HEK293 (cell line): ENCODE results near the gene CDH24.

Source experiments
- CTCF ChIA-PET: fragments of 350-600 bp; formaldehyde crosslinking; extraction: SDS; loops from one replicate; lab custom pipeline; 2021; ENCODE audit warnings: antibody characterized with exemption; lab: Yijun Ruan, JAX
- POLR2A ChIA-PET: fragments of 300-600 bp; formaldehyde crosslinking; extraction: SDS; loops from one replicate; lab custom pipeline; 2020; ENCODE audit warnings: antibody characterized with exemption, inconsistent platforms; lab: Yijun Ruan, JAX
- H3K27ac ChIP-seq: fragments of 200-500 bp; sonication (Bioruptor generic); 2 replicates; pipeline ENCODE4 v1.5.1; 2014; ENCODE audit warnings: low read depth, low read length, control low read depth, inconsistent platforms; ENCODE audit errors: extremely low read depth
- H3K36me3 ChIP-seq, 2 experiments: fragments of 200-500 bp in 1 of 2; sonication (Bioruptor generic) in 1 of 2; 1 replicate in 1 of 2; 2 replicates in 1 of 2; pipeline ENCODE4 v1.5.1; 2014 to 2017; ENCODE audit warnings: inconsistent platforms in 2 of 2, low read length in 2 of 2; ENCODE audit not compliant: control insufficient read depth in 2 of 2, insufficient read depth in 1 of 2
- H3K4me1 ChIP-seq: fragments of 200-500 bp; sonication (Bioruptor generic); 2 replicates; pipeline ENCODE4 v1.5.1; 2014; ENCODE audit warnings: mild to moderate bottlenecking, low read length, inconsistent platforms; ENCODE audit not compliant: control insufficient read depth, insufficient read depth
- H3K4me3 ChIP-seq: 2 replicates; pipeline ENCODE4 v1.5.1; 2011; ENCODE audit warnings: low read depth, mild to moderate bottlenecking, control low read depth, low read length, moderate library complexity
- H3K9me3 ChIP-seq: fragments of 200-500 bp; sonication (Bioruptor generic); 2 replicates; pipeline ENCODE4 v1.5.1; 2014; ENCODE audit warnings: low read depth, low read length, inconsistent platforms; ENCODE audit not compliant: control insufficient read depth, insufficient read depth
- ATF2 ChIP-seq: fragments of 450-650 bp; formaldehyde crosslinking; IDR thresholded peaks from 2 replicates; pipeline ENCODE4 v1.5.1; 2016; ENCODE audit warnings: missing biosample characterization, missing genetic modification characterization, low read depth
- BCL11A ChIP-seq: fragments of 450-650 bp; formaldehyde crosslinking; IDR thresholded peaks from 2 replicates; pipeline ENCODE4 v1.5.1; 2016; ENCODE audit warnings: low read depth, missing biosample characterization, missing genetic modification characterization
- GLI2 ChIP-seq: fragments of 450-650 bp; formaldehyde crosslinking; IDR thresholded peaks from 2 replicates; pipeline ENCODE4; 2017; ENCODE audit warnings: missing biosample characterization, missing genetic modification characterization, low read depth, borderline replicate concordance
- GLIS1 ChIP-seq: fragments of 450-650 bp; formaldehyde crosslinking; IDR thresholded peaks from 2 replicates; pipeline ENCODE4 v1.5.1; 2016; ENCODE audit warnings: missing biosample characterization, missing genetic modification characterization
- HOXA7 ChIP-seq: sonication (generic); formaldehyde crosslinking; IDR thresholded peaks from 2 replicates; pipeline ENCODE4 v1.8.1; 2022; ENCODE audit warnings: missing genetic modification reagents, borderline replicate concordance
- KLF1 ChIP-seq: fragments of 450-650 bp; formaldehyde crosslinking; IDR thresholded peaks from 2 replicates; pipeline ENCODE4 v1.5.1; 2016; ENCODE audit warnings: missing biosample characterization, missing genetic modification characterization
- KLF8 ChIP-seq: fragments of 450-650 bp; formaldehyde crosslinking; IDR thresholded peaks from 2 replicates; pipeline ENCODE4 v1.5.1; 2016; ENCODE audit warnings: missing biosample characterization, missing genetic modification characterization
- KLF9 ChIP-seq: fragments of 450-650 bp; formaldehyde crosslinking; IDR thresholded peaks from 2 replicates; pipeline ENCODE4 v1.5.1; 2016; ENCODE audit warnings: missing biosample characterization, missing genetic modification characterization, low read depth
- MEIS1 ChIP-seq: sonication (generic); formaldehyde crosslinking; IDR thresholded peaks from 2 replicates; pipeline ENCODE4 v1.8.1; 2022; ENCODE audit warnings: missing genetic modification reagents, mild to moderate bottlenecking, borderline replicate concordance
- SP7 ChIP-seq: fragments of 450-650 bp; formaldehyde crosslinking; IDR thresholded peaks from 2 replicates; pipeline ENCODE4 v1.5.1; 2016; ENCODE audit warnings: missing biosample characterization, missing genetic modification characterization
- TRIM28 ChIP-seq: IDR thresholded peaks from 2 replicates; pipeline ENCODE4 v1.6.1; 2011; ENCODE audit warnings: low read length, control low read depth, borderline replicate concordance
- WT1 ChIP-seq: fragments of 450-650 bp; formaldehyde crosslinking; IDR thresholded peaks from 2 replicates; pipeline ENCODE4 v1.5.1; 2016; ENCODE audit warnings: missing biosample characterization, missing genetic modification characterization
- YY1 ChIP-seq: fragments of 450-650 bp; formaldehyde crosslinking; IDR thresholded peaks from 2 replicates; pipeline ENCODE4 v1.5.1; 2018; ENCODE audit warnings: missing biosample characterization, missing genetic modification characterization
- ZBTB44 ChIP-seq: fragments of 450-650 bp; IDR thresholded peaks from 2 replicates; pipeline ENCODE4 v1.5.1; 2018; ENCODE audit warnings: missing biosample characterization, mild to moderate bottlenecking, missing genetic modification characterization
- ZFP3 ChIP-seq: fragments of 450-650 bp; formaldehyde crosslinking; IDR thresholded peaks from 2 replicates; pipeline ENCODE4 v1.5.1; 2016; ENCODE audit warnings: low read depth, missing biosample characterization, missing genetic modification characterization
- ZNF10 ChIP-seq: fragments of 450-650 bp; formaldehyde crosslinking; IDR thresholded peaks from 2 replicates; pipeline ENCODE4 v1.5.1; 2017; ENCODE audit warnings: missing biosample characterization, missing genetic modification characterization
- ZNF121 ChIP-seq: fragments of 450-650 bp; formaldehyde crosslinking; IDR thresholded peaks from 2 replicates; pipeline ENCODE4 v1.5.1; 2016; ENCODE audit warnings: missing biosample characterization, missing genetic modification characterization
- ZNF146 ChIP-seq: fragments of 450-650 bp; formaldehyde crosslinking; IDR thresholded peaks from 2 replicates; pipeline ENCODE4 v1.5.1; 2016; ENCODE audit warnings: missing biosample characterization, missing genetic modification characterization
- ZNF16 ChIP-seq: fragments of 450-650 bp; formaldehyde crosslinking; IDR thresholded peaks from 2 replicates; pipeline ENCODE4 v1.5.1; 2016; ENCODE audit warnings: low read depth, missing biosample characterization, missing genetic modification characterization
- ZNF211 ChIP-seq: fragments of 450-650 bp; formaldehyde crosslinking; IDR thresholded peaks from 2 replicates; pipeline ENCODE4 v1.5.1; 2016; ENCODE audit warnings: low read depth, missing biosample characterization, missing genetic modification characterization
- ZNF214 ChIP-seq: fragments of 450-650 bp; formaldehyde crosslinking; IDR thresholded peaks from 2 replicates; pipeline ENCODE4 v1.5.1; 2017; ENCODE audit warnings: missing biosample characterization, mild to moderate bottlenecking, missing genetic modification characterization, borderline replicate concordance
- ZNF423 ChIP-seq: fragments of 450-650 bp; formaldehyde crosslinking; IDR thresholded peaks from 2 replicates; pipeline ENCODE4 v1.5.1; 2016; ENCODE audit warnings: missing biosample characterization, missing genetic modification characterization
- ZNF433 ChIP-seq: fragments of 450-650 bp; formaldehyde crosslinking; IDR thresholded peaks from 2 replicates; pipeline ENCODE4 v1.5.1; 2016; ENCODE audit warnings: missing biosample characterization, missing genetic modification characterization, low read depth
- ZNF488 ChIP-seq: fragments of 450-650 bp; formaldehyde crosslinking; IDR thresholded peaks from 2 replicates; pipeline ENCODE4 v1.5.1; 2016; ENCODE audit warnings: missing biosample characterization, missing genetic modification characterization
- ZNF600 ChIP-seq: fragments of 450-650 bp; formaldehyde crosslinking; IDR thresholded peaks from 2 replicates; pipeline ENCODE4 v1.5.1; 2016; ENCODE audit warnings: missing biosample characterization, missing genetic modification characterization
- ZNF645 ChIP-seq: fragments of 450-650 bp; formaldehyde crosslinking; IDR thresholded peaks from 2 replicates; pipeline ENCODE4; 2016; ENCODE audit warnings: missing biosample characterization, missing genetic modification characterization
- ZNF660 ChIP-seq: fragments of 450-650 bp; IDR thresholded peaks from 2 replicates; pipeline ENCODE4 v1.5.1; 2018; ENCODE audit warnings: missing biosample characterization, mild to moderate bottlenecking, missing genetic modification characterization
- ZNF692 ChIP-seq: fragments of 450-650 bp; formaldehyde crosslinking; IDR thresholded peaks from 2 replicates; pipeline ENCODE4 v1.5.1; 2016; ENCODE audit warnings: missing biosample characterization, missing genetic modification characterization
- ZNF707 ChIP-seq: fragments of 450-650 bp; formaldehyde crosslinking; IDR thresholded peaks from 2 replicates; pipeline ENCODE4 v1.5.1; 2016; ENCODE audit warnings: missing biosample characterization, missing genetic modification characterization
- ZNF837 ChIP-seq: fragments of 450-650 bp; formaldehyde crosslinking; IDR thresholded peaks from 2 replicates; pipeline ENCODE4 v1.5.1; 2016; ENCODE audit warnings: missing biosample characterization, missing genetic modification characterization
- ZSCAN23 ChIP-seq: fragments of 450-650 bp; formaldehyde crosslinking; IDR thresholded peaks from 2 replicates; pipeline ENCODE4 v1.5.1; 2016; ENCODE audit warnings: missing biosample characterization, missing genetic modification characterization
- ZXDB ChIP-seq: fragments of 450-650 bp; formaldehyde crosslinking; IDR thresholded peaks from 2 replicates; pipeline ENCODE4 v1.5.1; 2016; ENCODE audit warnings: missing biosample characterization, missing genetic modification characterization

The CDH24 gene

GRCh38 chr14:23033251-23033727 lies 24.0 kb downstream of the CDH24 start:
- H3K9me3 ChIP-seq, result no peaks in the 10 kb centered on the region
- H3K4me3 ChIP-seq, result no peak overlapping the region
- H3K4me1 ChIP-seq, result no peaks in the 10 kb centered on the region
- no peak overlapping the region for H3K27ac ChIP-seq
- H3K36me3 ChIP-seq, result peaks cover 37 to 46% of the 10 kb centered on the region in 2 experiments
- TF ChIP-seq ZNF600 (tag by site-specific recombination), result no peak
- TF ChIP-seq ZFP3 (tag by site-specific recombination), result no peak
- TF ChIP-seq KLF9 (tag by site-specific recombination), result no peak
- TF ChIP-seq ZNF660 (tag by site-specific recombination), result no peak
- TF ChIP-seq ZSCAN23 (tag by site-specific recombination), result no peak
- no peak for TF ChIP-seq ZNF214 (tag by site-specific recombination)
- TF ChIP-seq ZNF10 (tag by site-specific recombination), result no peak
- TF ChIP-seq ZXDB (tag by site-specific recombination), result no peak
- no peak for TF ChIP-seq ZNF121
- TF ChIP-seq SP7, result no peak
- no peak for TF ChIP-seq WT1 (tag by site-specific recombination)
- no peak for TF ChIP-seq ZNF423 (tag by site-specific recombination)
- TF ChIP-seq ZNF837 (tag by site-specific recombination), result no peak
- TF ChIP-seq MEIS1, result no peak
- TF ChIP-seq TRIM28, result no peak
- TF ChIP-seq BCL11A (tag by site-specific recombination), result no peak
- no peak for TF ChIP-seq ZNF211 (tag by site-specific recombination)
- TF ChIP-seq ATF2 (tag by site-specific recombination), result no peak
- POLR2A ChIA-PET, result interaction anchor here (1.2 to 1.5 kb wide), 2 partner anchors 8 to 253 kb away, joined by 3 to 4 read pairs; partner anchors contain the start of gene HOMEZ
- CTCF ChIA-PET, result interaction anchor here (0.6 to 1.8 kb wide), 6 partner anchors 22 to 63 kb away, joined by 3 to 10 read pairs (median 4); no protein-coding TSS in a partner anchor

GRCh38 chr14:23030936-23031335 lies 26.4 kb downstream of the CDH24 start:
- ChIA-PET CTCF (interaction anchor here (0.6 to 1.8 kb wide), 5 partner anchors 24 to 49 kb away, joined by 3 to 8 read pairs (median 4); partner anchors contain the start of gene AJUBA), POLR2A (interaction anchor here (0.6 to 1.8 kb wide), 2 partner anchors 11 to 24 kb away, joined by 3 to 4 read pairs; no protein-coding TSS in a partner anchor)
- Histone ChIP-seq H3K4me3 (no peak overlapping the region), H3K4me1 (no peaks in the 10 kb centered on the region), H3K9me3 (no peaks in the 10 kb centered on the region), H3K36me3 (peaks cover 45 to 55% of the 10 kb centered on the region in 2 experiments), H3K27ac (no peak overlapping the region)
- TF ChIP-seq ZNF146 (tag by site-specific recombination) (no peak), HOXA7 (CRISPR knock-in tag) (no peak), GLI2 (tag by site-specific recombination) (no peak), ZNF707 (no peak), KLF1 (tag by site-specific recombination) (no peak), GLIS1 (tag by site-specific recombination) (no peak), ZNF692 (tag by site-specific recombination) (no peak), KLF8 (no peak), ZNF433 (tag by site-specific recombination) (no peak), ZSCAN23 (tag by site-specific recombination) (no peak), ZNF645 (tag by site-specific recombination) (no peak), ZBTB44 (no peak), ZNF16 (tag by site-specific recombination) (no peak), ZNF488 (no peak), YY1 (tag by site-specific recombination) (no peak)
